ENCODE data around the gene FASTKD3. TPM values are rescaled to one million over a fixed set of nuclear protein-coding genes. Genes with fewer than 3 reads are reported as not detected.

FASTKD3 gene
- total RNA-seq, 1 experiment from 2014 or later, result 23.6 TPM

GRCh38 chr5:7894860-7895259, 26.0 kb upstream of the FASTKD3 start:
- Histone ChIP-seq H3K27me3 (replicated peaks) (no peaks in the 10 kb centered on the region), H3K27ac (no peak overlapping the region), H3K36me3 (peaks cover 96% of the 10 kb centered on the region), H3K4me1 (replicated peaks) (no peaks in the 10 kb centered on the region), H3K4me3 (no peak overlapping the region), H3K9me3 (replicated peaks) (no peaks in the 10 kb centered on the region)
- no peak for DNase-seq (ENCODE audit: low read depth in 1 of 2, low spot score in 2 of 2)

GRCh38 chr5:7894439-7894838, 25.6 kb upstream of the FASTKD3 start:
- H3K27me3 ChIP-seq (replicated peaks), result no peaks in the 10 kb centered on the region
- H3K4me1 ChIP-seq (replicated peaks), result no peaks in the 10 kb centered on the region
- no peak overlapping the region for H3K27ac ChIP-seq
- H3K4me3 ChIP-seq, result no peak overlapping the region
- H3K36me3 ChIP-seq, result peaks cover 96% of the 10 kb centered on the region
- no peaks in the 10 kb centered on the region for H3K9me3 ChIP-seq (replicated peaks)
- no peak for DNase-seq (ENCODE audit: low read depth in 1 of 2, low spot score in 2 of 2)

- Histone ChIP-seq H3K27me3 (replicated peaks) (no peaks in the 10 kb centered on the region), H3K4me1 (replicated peaks) (peaks cover 7% of the 10 kb centered on the region), H3K27ac (no peak overlapping the region), H3K4me3 (no peak overlapping the region), H3K36me3 (peaks cover 88% of the 10 kb centered on the region), H3K9me3 (replicated peaks) (no peaks in the 10 kb centered on the region)
- no peak for DNase-seq (ENCODE audit: low read depth in 1 of 2, low spot score in 2 of 2)
Measured at GRCh38 chr5:7888901-7889300, 20.1 kb upstream of the FASTKD3 start.

- peak overlapping the region; percentile 44 for H3K27ac ChIP-seq
- H3K4me3 ChIP-seq, result no peak overlapping the region
- H3K36me3 ChIP-seq, result peaks cover 86% of the 10 kb centered on the region
- DNase-seq (ENCODE audit: low read depth in 1 of 2, low spot score in 2 of 2), result peak in 1 of 2 experiments; percentile 55
- H3K4me1 ChIP-seq (replicated peaks), result peaks cover 7% of the 10 kb centered on the region
- no peaks in the 10 kb centered on the region for H3K9me3 ChIP-seq (replicated peaks)
- H3K27me3 ChIP-seq (replicated peaks), result no peaks in the 10 kb centered on the region
Measured at GRCh38 chr5:7886849-7887475, 18.1 kb upstream of the FASTKD3 start.

GRCh38 chr5:7884491-7885267, 15.8 kb upstream of the FASTKD3 start:
- Histone ChIP-seq H3K27ac (no peak overlapping the region), H3K4me3 (no peak overlapping the region), H3K36me3 (peaks cover 90% of the 10 kb centered on the region), H3K4me1 (replicated peaks) (peaks cover 7% of the 10 kb centered on the region), H3K27me3 (replicated peaks) (no peaks in the 10 kb centered on the region), H3K9me3 (replicated peaks) (no peaks in the 10 kb centered on the region)
- DNase-seq (ENCODE audit: low read depth in 1 of 2, low spot score in 2 of 2), result no peak

- Histone ChIP-seq H3K27ac (no peak overlapping the region), H3K36me3 (peaks cover 88% of the 10 kb centered on the region), H3K27me3 (replicated peaks) (no peaks in the 10 kb centered on the region), H3K4me3 (no peak overlapping the region), H3K4me1 (replicated peaks) (peaks cover 8% of the 10 kb centered on the region), H3K9me3 (replicated peaks) (no peaks in the 10 kb centered on the region)
- DNase-seq (ENCODE audit: low read depth in 1 of 2, low spot score in 2 of 2), result no peak
Measured at GRCh38 chr5:7882926-7883325, 14.1 kb upstream of the FASTKD3 start.

- DNase-seq (ENCODE audit: low read depth in 1 of 2, low spot score in 2 of 2), result no peak
- Histone ChIP-seq H3K27me3 (replicated peaks) (no peaks in the 10 kb centered on the region), H3K36me3 (peaks cover 93% of the 10 kb centered on the region), H3K4me3 (no peak overlapping the region), H3K9me3 (replicated peaks) (no peaks in the 10 kb centered on the region), H3K27ac (no peak overlapping the region), H3K4me1 (replicated peaks) (peaks cover 18% of the 10 kb centered on the region)
Measured at GRCh38 chr5:7881816-7882215, 13.0 kb upstream of the FASTKD3 start.

GRCh38 chr5:7881091-7881490, 12.3 kb upstream of the FASTKD3 start:
- no peak overlapping the region for H3K27ac ChIP-seq
- H3K4me3 ChIP-seq, result no peak overlapping the region
- peaks cover 23% of the 10 kb centered on the region for H3K4me1 ChIP-seq (replicated peaks)
- DNase-seq (ENCODE audit: low read depth in 1 of 2, low spot score in 2 of 2), result no peak
- peaks cover 93% of the 10 kb centered on the region for H3K36me3 ChIP-seq
- H3K27me3 ChIP-seq (replicated peaks), result no peaks in the 10 kb centered on the region
- no peaks in the 10 kb centered on the region for H3K9me3 ChIP-seq (replicated peaks)

GRCh38 chr5:7878381-7878873, 9.6 kb upstream of the FASTKD3 start:
- H3K36me3 ChIP-seq, result peaks cover 96% of the 10 kb centered on the region
- no peaks in the 10 kb centered on the region for H3K27me3 ChIP-seq (replicated peaks)
- peaks cover 23% of the 10 kb centered on the region for H3K4me1 ChIP-seq (replicated peaks)
- H3K9me3 ChIP-seq (replicated peaks), result no peaks in the 10 kb centered on the region
- no peak overlapping the region for H3K4me3 ChIP-seq
- H3K27ac ChIP-seq, result no peak overlapping the region; the same call in 1 of the 2 replicates
- DNase-seq (ENCODE audit: low read depth in 1 of 2, low spot score in 2 of 2), result no peak

- Histone ChIP-seq H3K27ac (no peak overlapping the region; the same call in 1 of the 2 replicates), H3K27me3 (replicated peaks) (no peaks in the 10 kb centered on the region), H3K9me3 (replicated peaks) (no peaks in the 10 kb centered on the region), H3K4me1 (replicated peaks) (peaks cover 23% of the 10 kb centered on the region), H3K4me3 (no peak overlapping the region), H3K36me3 (peaks cover 98% of the 10 kb centered on the region)
- peak; percentile 29 to 62 for DNase-seq (ENCODE audit: low read depth in 1 of 2, low spot score in 2 of 2)
Measured at GRCh38 chr5:7877851-7878250, 9.0 kb upstream of the FASTKD3 start.

GRCh38 chr5:7876867-7877266, 8.0 kb upstream of the FASTKD3 start:
- Histone ChIP-seq H3K4me1 (replicated peaks) (peaks cover 23% of the 10 kb centered on the region), H3K27ac (peak overlapping the region; percentile 24), H3K36me3 (peaks cover 98% of the 10 kb centered on the region), H3K9me3 (replicated peaks) (no peaks in the 10 kb centered on the region), H3K4me3 (no peak overlapping the region), H3K27me3 (replicated peaks) (no peaks in the 10 kb centered on the region)
- peak; percentile 41 to 62 for DNase-seq (ENCODE audit: low read depth in 1 of 2, low spot score in 2 of 2)

- H3K4me1 ChIP-seq (replicated peaks), result peaks cover 28% of the 10 kb centered on the region
- H3K27ac ChIP-seq, result no peak overlapping the region
- H3K36me3 ChIP-seq, result peaks cover 95% of the 10 kb centered on the region
- H3K27me3 ChIP-seq (replicated peaks), result no peaks in the 10 kb centered on the region
- no peak overlapping the region for H3K4me3 ChIP-seq
- no peaks in the 10 kb centered on the region for H3K9me3 ChIP-seq (replicated peaks)
- DNase-seq (ENCODE audit: low read depth in 1 of 2, low spot score in 2 of 2), result no peak
Measured at GRCh38 chr5:7875151-7875550, 6.3 kb upstream of the FASTKD3 start.

GRCh38 chr5:7874639-7875038, 5.8 kb upstream of the FASTKD3 start:
- DNase-seq (ENCODE audit: low read depth in 1 of 2, low spot score in 2 of 2), result no peak
- Histone ChIP-seq H3K27ac (no peak overlapping the region), H3K9me3 (replicated peaks) (no peaks in the 10 kb centered on the region), H3K4me3 (no peak overlapping the region), H3K27me3 (replicated peaks) (no peaks in the 10 kb centered on the region), H3K4me1 (replicated peaks) (peaks cover 32% of the 10 kb centered on the region), H3K36me3 (peaks cover 90% of the 10 kb centered on the region)

- Histone ChIP-seq H3K4me1 (replicated peaks) (peaks cover 28% of the 10 kb centered on the region), H3K4me3 (no peak overlapping the region), H3K27ac (no peak overlapping the region), H3K36me3 (peaks cover 86% of the 10 kb centered on the region), H3K27me3 (replicated peaks) (no peaks in the 10 kb centered on the region), H3K9me3 (replicated peaks) (no peaks in the 10 kb centered on the region)
- no peak for DNase-seq (ENCODE audit: low read depth in 1 of 2, low spot score in 2 of 2)
Measured at GRCh38 chr5:7873216-7873615, 4.4 kb upstream of the FASTKD3 start.
